ENCODE results near the gene PDK2.

The PDK2 gene

GRCh38 chr17:50120475-50121253 is 25.5 kb downstream of the PDK2 start:
- DNase-seq, result no peak

GRCh38 chr17:50122945-50123344 is 27.8 kb downstream of the PDK2 start:
- DNase-seq, result no peak

DNA sequence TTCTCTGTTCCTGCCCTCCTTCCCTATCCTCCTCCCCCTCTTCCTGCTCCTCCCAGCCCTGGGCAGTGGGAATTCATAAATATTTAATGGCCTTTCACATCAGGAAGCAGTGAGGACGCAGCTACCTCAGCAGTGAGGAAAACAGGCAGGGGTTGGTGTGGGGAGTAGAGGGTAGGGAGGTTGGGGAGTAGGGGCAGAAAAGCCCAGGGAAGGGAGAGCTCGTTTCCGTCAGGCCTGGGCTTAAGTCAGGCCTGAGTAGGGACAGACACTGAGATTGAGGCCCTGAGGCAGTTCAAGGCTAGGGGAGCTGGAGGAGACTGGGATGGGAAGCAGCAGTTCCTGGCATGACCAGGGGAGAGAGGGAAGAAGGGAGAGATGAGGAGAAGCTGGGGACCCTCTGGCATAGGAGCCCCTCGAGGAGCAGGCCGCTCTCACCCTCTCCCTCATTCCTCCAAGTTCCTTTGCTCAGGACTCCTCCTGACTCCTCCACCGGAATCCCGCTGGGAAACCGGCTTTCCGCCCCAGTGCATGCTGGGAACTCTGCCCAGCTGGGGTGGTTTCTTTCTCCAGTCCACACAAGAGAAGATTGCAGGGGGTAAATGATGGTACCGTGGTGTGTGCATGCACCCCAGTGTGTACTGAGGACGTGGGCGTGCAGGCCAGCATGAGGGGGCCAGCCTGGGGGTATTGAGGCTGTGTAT is 28.6 kb downstream of the PDK2 start:
- DNase-seq, result no peak

DNA sequence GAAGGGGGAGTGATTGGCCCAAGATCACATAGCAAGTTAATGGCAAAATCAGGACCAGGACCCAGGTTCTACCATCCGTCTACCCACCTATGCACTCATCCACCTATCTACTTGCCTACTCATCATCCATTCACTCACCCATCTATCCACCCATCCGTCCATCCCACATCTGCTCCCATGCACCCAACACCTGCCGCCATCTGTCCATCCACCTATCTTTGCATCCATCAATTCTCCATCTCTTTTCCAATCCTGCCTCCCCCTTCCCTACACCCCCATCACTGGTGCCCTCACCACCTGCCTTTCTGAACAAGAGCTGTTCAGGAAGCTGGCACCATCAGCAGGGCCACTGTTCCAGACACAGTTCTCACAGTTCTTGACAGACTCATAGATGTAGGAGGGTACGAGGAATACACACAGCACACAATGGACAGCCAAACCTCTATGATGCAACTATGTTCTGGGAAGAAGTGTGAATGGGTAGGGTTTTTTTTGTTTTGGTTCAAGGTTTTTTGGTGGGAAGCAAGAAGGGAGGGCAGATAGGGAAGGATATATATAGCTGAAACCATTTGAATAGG is 30.4 kb downstream of the PDK2 start:
- no peak for DNase-seq

DNA sequence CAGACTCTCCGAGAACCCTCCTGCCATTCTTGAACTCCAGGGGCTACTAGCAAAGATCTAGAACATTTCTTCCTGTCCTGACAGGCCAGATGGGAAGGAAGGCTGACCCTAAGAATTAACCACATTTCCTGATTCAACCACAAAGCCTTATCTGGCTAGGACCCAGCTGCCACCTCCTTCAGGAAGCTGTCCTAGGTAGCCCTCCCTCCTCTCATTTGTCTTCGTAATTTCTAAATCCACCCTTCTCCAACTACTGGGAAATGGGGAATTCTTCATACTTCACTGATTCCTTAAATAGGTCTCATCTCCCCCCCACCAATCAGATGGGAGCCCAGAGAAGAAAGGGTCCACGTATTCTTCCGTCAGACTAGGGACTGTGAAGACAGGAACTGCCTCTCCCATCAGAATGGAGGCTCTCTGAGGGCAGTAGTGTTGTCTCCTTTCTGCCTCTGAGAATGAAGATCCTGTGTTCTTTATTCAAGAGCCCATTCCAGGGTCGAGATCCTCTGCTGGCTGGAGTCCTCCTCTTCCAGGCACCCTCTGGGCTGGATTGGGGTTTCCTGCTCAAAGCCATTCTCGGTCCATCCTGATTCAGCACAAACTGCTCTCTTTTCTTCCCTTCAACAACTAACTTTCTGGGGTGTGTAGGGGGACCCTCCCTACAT is 32.7 kb downstream of the PDK2 start:
- DNase-seq, result no peak

DNA sequence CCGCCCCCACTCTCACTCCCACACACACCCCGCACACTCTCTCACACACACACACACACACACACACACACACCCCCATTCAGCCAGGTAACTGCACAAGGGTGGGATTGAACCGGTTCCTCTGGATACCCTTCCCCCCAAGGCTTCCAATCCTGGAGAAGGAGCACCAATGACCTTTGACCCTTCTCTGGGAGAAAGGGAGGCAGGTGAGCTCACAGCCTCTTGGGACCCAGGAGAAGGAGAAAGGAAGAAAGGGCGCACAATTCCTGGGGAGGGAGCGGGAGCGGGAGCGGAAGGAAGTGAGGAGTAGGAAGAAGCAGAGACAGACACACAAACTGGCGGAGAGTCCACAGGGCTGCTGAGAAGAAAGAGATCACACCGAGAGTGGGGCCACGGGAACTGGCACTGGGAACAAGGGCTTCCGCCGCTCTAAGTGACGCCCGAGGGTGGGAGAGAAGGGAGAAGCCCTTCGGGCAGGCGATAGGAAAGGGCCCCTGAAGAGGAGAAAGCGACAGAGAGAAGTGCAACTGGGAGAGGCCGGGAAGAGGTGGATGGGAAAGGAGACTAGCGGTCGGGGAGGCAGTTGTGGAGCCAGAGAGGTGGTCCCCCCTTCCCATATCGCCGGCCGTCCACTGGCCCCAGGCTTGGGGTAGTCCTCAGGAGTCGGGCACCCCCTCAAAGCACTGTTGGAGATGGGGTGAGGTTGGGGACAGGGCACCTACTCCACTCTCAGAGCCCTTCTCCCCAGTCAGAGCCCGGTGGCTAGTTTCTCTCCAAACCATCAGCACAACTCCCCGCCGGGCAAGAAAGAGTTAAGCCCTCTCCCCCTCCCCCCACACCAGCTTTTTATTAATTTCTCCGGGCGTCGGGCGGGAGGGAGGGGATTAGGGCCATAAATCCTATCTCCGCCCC is 33.5 kb downstream of the PDK2 start:
- DNase-seq, result no peak

DNA sequence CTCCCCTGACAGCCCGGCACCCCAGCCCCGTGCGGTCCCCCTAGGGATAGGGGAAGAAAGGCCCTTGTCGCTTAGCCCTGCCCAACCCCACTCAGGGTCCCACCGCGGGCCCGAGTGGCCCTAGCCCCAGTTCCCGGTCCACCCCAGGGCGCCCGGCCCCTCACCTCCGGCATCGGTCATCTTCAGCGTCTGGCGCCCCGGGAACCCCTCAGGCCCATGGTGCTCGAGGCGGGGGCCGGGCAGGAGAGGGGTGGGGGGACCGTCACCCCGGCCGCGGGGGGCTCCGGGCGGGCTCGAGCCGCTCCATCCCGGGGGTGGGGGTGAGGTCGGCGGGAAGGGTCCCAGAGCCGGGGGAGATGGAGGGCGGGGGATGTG is 34.2 kb downstream of the PDK2 start:
- DNase-seq, result no peak

- peak; percentile 33 for DNase-seq
These were observed 34.8 kb downstream of the PDK2 start, which contains the start of gene SAMD14 for GRCh38 chr17:50129728-50130558. TSS of gene SAMD14 (minus strand) at chr17:50130160. CDS start at chr17:50124959, 5,201 bp downstream.

DNA sequence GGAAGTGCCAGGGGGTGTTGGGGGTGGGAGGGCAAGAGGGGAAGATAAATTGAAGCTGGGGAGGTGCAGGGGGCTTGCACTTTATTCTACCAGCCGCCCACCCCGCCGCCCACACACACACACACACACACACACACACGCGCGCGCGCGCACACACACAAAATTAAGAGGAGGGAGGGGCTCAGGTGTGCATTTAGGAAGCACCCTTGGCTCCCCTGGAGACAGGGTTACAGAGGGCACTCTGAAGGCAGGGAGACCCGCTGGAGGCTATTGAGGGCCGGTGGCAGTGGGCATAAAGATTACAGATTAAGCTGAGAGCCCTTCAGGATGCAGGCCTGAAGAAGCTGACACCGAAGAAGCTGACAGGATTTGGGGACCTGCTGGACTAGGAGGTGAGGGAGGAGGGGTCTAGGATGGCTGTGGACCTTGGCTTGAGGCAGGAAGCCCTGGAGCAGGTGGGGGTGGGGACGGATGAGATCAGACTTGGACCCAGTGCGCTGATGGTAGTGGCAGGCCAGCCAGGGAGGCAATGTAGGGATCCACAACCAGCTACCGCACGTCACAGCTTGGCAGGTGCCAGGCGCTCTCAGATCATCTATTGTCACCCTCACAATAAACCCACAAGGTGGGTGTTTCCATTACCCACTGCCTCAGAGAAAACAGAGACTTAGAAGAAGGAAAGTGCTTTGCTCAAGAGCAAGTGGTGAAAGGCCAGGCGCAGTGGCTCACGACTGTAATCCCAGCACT is 35.6 kb downstream of the PDK2 start:
- DNase-seq, result no peak

DNA sequence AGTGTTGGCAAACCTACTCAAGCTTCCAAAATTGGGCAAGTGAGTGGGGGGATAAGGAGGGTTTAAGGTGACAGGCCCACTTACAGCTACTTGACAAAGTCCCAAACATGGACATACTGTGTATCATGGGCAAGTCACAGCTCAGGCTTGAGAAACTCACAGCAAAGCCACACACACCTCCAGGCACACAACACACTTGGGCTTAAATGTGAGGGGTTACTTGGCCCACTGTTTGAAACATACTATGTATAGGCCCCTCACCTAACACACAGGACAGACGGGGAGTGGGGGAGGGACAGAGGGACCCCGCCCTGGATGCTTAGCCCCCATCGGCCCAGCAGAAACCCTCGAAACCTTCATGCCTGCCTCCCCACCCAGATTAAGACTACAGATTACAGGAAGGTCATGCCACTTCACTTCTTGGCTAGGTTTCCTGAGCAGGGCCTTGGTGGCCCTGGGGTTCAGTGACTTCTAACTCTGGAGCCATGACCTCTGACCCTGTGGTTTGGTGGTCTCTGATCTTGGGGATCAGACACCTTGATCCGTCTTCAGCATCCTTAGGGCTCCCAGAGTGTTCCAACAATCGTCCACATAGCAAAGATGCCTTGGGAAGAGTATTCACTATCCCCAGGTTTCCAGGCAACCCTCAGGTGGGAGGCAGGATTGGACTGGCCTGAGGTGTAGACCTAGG is 37.1 kb downstream of the PDK2 start:
- no peak for DNase-seq

- no peak for DNase-seq
These were observed 38.0 kb downstream of the PDK2 start for GRCh38 chr17:50133028-50133768.

GRCh38 chr17:50133769-50134099 is 38.6 kb downstream of the PDK2 start:
- DNase-seq, result no peak

DNA sequence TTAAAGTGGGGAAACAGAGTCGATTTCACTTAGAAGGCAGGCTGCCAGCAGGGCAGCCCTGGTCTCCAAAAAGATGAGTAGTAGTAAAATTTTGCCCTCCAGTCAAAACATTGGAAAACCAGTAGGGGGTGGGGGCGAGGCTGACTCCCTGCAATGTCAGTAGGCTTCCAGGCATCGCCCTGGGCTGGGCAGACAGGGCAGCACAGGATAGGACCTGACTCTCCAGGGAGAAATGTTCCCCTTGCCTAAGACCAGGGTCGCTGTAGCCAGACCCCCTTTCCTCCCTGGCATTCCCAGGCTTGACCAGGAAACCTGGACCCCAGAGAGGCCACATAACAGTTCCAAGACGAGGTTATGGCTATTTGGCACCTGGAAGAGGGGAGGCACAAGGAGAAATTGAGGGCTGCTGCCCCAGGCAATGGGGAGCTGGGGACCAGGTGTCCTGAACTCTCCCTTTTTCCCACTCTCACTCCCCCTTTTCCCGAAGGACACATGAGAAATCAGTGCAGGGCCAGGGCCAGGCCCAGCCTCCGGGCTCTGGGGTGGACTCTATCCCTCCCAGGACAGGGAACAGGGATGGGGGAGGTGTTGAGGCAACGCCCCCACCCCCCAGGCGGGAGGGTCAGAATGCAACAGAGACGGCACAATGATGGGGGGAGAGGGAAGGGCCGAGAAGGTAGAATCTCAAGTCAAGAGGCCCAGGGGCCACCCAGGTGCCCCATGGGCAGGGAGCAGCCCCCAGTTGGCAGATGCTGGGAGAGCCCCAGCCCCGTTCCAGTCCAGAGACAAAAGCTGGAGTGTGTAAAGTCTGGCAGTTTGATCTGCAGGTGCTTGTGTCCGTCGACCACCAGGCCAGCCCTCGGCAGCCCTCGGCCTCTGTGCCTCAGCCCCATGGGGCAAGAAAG is 39.3 kb downstream of the PDK2 start:
- no peak for DNase-seq

DNA sequence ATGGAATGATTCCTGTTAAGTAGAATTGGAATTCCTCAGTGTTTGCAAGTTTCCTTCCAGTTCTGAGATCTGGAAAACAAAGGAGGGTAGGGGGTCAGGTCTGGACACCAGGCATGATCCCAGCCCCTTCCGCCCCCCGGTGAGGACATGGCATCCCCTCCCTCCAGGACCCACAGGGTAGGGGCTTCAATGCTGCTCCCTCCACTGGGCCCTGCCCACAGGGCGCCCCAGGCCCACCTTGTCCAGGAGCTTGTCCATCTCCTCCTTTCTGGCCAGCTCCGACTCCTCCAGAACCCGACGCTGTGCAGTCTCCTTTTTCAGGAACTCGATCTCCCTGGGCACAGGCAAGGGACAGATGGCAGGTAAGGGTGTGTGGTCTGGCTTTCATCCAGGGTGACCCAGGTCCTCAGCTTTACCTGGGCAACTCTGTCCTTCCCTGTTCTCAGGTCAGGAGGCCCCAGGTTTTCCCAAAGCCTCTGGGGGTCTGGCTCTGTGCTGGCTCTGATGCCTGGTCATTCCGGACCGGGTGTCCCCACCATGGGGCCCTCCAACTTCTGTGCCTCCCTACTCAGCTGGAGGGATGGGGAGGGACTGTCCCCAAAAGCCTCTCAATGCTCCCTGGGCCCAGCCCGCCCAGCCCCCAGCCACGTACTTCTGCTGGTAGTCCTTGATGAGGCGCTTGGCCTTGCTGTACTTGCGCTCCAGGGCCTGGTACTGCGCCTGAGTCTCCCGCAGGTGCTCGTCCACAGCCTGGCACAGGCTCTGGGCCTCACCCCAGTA is 40.4 kb downstream of the PDK2 start:
- DNase-seq, result no peak

DNA sequence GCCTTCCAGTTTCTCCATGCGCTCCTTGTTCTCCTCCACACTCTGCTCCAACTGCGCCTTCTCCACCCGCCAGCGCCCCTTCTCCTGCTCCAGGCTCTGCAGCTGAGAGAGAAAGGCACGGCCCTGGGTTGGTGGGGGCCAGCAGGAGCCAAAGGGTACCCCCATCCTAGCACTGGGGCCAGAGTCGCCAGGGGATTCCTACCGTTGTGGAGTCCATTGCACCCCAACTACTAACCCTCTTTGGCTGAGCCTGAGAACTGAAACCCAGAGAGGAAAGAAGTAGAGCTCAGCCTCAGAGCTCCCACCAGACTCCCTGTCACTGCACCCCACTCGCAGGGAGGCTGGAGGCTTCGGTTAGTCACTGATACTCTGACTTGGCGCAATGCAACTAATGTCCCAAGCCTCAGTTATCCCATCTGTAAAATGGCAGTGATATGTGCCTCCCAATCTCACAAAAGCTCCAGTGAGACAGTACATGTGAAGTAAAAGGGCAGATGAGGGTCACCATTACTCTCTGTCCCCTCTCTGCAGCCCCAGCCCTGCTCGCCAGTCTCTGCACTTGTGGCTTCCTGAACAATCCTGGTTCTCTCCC is 41.0 kb downstream of the PDK2 start:
- no peak for DNase-seq

GRCh38 chr17:50137042-50137441 is 41.9 kb downstream of the PDK2 start:
- DNase-seq, result no peak

DNA sequence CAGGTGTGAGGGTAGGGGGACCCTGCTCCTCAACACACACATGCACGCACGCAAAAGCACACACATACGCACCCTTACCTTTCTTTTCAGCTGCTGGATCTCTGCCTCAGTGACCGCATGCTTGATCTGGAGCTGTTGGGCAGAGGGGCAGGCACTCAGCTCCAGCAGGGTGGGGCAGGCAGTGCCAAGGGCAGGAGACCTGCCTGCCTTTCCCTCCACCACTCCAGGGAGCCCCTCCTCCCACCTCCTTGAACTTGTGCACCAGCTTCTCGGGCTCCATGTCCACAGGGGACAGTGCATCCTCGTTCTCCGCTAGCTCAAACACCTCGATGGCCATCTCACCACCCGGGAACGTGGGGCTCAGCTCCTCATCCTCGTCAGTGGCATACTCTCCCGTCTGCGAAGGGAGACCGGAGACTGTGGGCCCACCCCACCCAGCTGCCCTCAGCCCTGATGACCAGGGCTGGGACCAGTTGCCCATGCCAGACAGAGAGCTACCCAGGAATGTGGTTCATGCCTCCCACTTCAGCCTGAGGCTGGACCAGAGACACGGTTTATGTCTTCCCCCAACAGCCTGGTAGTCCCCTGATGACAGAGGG is 44.1 kb downstream of the PDK2 start:
- no peak for DNase-seq

All from stimulated activated CD4-positive, alpha-beta T cell treated with anti-CD3 and anti-CD28 coated beads, Interleukin-4, amount 100 ng/mL, for 24 hours (primary cell).